HepG2 (cell line): ENCODE measurements around the gene TBX3. TPM values are rescaled to one million over a fixed set of nuclear protein-coding genes. Genes with fewer than 3 reads are reported as not detected.

ENCODE experiments used
- AGO1 ChIP-seq: fragments of 200-400 bp; formaldehyde crosslinking; IDR thresholded peaks from 2 replicates; pipeline ENCODE4 v1.6.1; 2017; ENCODE audit warnings: mild to moderate bottlenecking, low read depth, low read length, moderate library complexity; ENCODE audit not compliant: poor library complexity, severe bottlenecking
- EP300 ChIP-seq, 3 experiments: sonication (generic) in 1 of 3; formaldehyde crosslinking in 1 of 3; IDR thresholded peaks; 2 replicates each; pipeline versions ENCODE4 v1.5.1 to v1.6.1; 2011 to 2020; ENCODE audit warnings: low read depth in 2 of 3, low read length in 2 of 3, borderline replicate concordance in 1 of 3, improper control_type of control experiment in 1 of 3, mild to moderate bottlenecking in 1 of 3, missing genetic modification reagents in 1 of 3, moderate library complexity in 1 of 3
- FOSL1 ChIP-seq: sonication (generic); formaldehyde crosslinking; IDR thresholded peaks from 2 replicates; pipeline ENCODE4 v1.9.0; 2021; ENCODE audit warnings: missing genetic modification reagents, borderline replicate concordance
- HNRNPLL ChIP-seq: fragments of 200-400 bp; formaldehyde crosslinking; IDR thresholded peaks from 2 replicates; pipeline ENCODE4 v1.6.1; 2017; ENCODE audit warnings: mild to moderate bottlenecking, low read depth, low read length; ENCODE audit not compliant: poor library complexity, severe bottlenecking
- HOXA7 ChIP-seq: sonication (generic); formaldehyde crosslinking; IDR thresholded peaks from 2 replicates; pipeline ENCODE4 v1.8.1; 2022; ENCODE audit warnings: mild to moderate bottlenecking, missing genetic modification reagents, moderate library complexity
- KMT2A ChIP-seq: sonication (generic); formaldehyde crosslinking; IDR thresholded peaks from 2 replicates; pipeline ENCODE4 v1.4.0; 2020; ENCODE audit warnings: missing genetic modification reagents
- MAZ ChIP-seq, 2 experiments: sonication (generic) in 1 of 2; formaldehyde crosslinking in 1 of 2; IDR thresholded peaks; 2 replicates each; pipeline versions ENCODE4 v1.5.0 to v1.6.1; 2012 to 2020; ENCODE audit warnings: low read depth in 2 of 2, mild to moderate bottlenecking in 2 of 2, borderline replicate concordance in 1 of 2, improper control_type of control experiment in 1 of 2, low read length in 1 of 2, missing genetic modification reagents in 1 of 2, moderate library complexity in 1 of 2
- MEIS2 ChIP-seq: sonication (generic); formaldehyde crosslinking; IDR thresholded peaks from 2 replicates; pipeline ENCODE4 v1.9.0; 2021; ENCODE audit warnings: mild to moderate bottlenecking, missing genetic modification reagents
- MZF1 ChIP-seq: sonication (generic); formaldehyde crosslinking; IDR thresholded peaks from 2 replicates; pipeline ENCODE4 v1.8.1; 2023; ENCODE audit warnings: mild to moderate bottlenecking, missing genetic modification reagents, borderline replicate concordance
- PHF5A ChIP-seq: IDR thresholded peaks from one replicate; pipeline ENCODE4 v1.6.1; 2018; ENCODE audit warnings: low read depth, missing genetic modification reagents; ENCODE audit not compliant: unreplicated experiment
- RBFOX2 ChIP-seq: fragments of 200-400 bp; formaldehyde crosslinking; IDR thresholded peaks from 2 replicates; pipeline ENCODE4 v1.6.1; 2017; ENCODE audit warnings: low read depth, mild to moderate bottlenecking, low read length
- SALL1 ChIP-seq: sonication (generic); formaldehyde crosslinking; IDR thresholded peaks from 2 replicates; pipeline ENCODE4 v1.8.0; 2022; ENCODE audit warnings: mild to moderate bottlenecking, missing genetic modification reagents
- SP4 ChIP-seq: sonication (generic); formaldehyde crosslinking; IDR thresholded peaks from 2 replicates; pipeline ENCODE4 v1.8.1; 2023; ENCODE audit warnings: mild to moderate bottlenecking, missing genetic modification reagents
- U2AF2 ChIP-seq: fragments of 200-400 bp; formaldehyde crosslinking; IDR thresholded peaks from 2 replicates; pipeline ENCODE4 v1.6.1; 2017; ENCODE audit warnings: low read depth, mild to moderate bottlenecking, low read length
- ZNF207 ChIP-seq: fragments of 450-650 bp; IDR thresholded peaks from 2 replicates; pipeline ENCODE4 v1.6.1; 2016; ENCODE audit warnings: antibody characterized with exemption, borderline replicate concordance
- ZNF354B ChIP-seq: sonication (generic); formaldehyde crosslinking; IDR thresholded peaks from 2 replicates; pipeline ENCODE4 v1.8.0; 2022; ENCODE audit warnings: mild to moderate bottlenecking, missing genetic modification reagents
- ZSCAN31 ChIP-seq: sonication (generic); formaldehyde crosslinking; IDR thresholded peaks from 2 replicates; pipeline ENCODE4 v1.5.0; 2020; ENCODE audit warnings: low read depth, mild to moderate bottlenecking, missing genetic modification reagents
- ZZZ3 ChIP-seq: sonication (generic); formaldehyde crosslinking; IDR thresholded peaks from 2 replicates; pipeline ENCODE4 v1.4.0; 2020; ENCODE audit warnings: missing genetic modification reagents, mild to moderate bottlenecking, borderline replicate concordance
- polyA plus RNA-seq, 8 experiments: library from polyadenylated mRNA; depleted of rRNA in 3 of 8; stranded (reverse) in 7 of 8; unstranded in 1 of 8; fragments of >200 nt; fragmentation: Illumina TruSeq in 4 of 8; extraction: Trizol in 4 of 8; gene quantifications; 2 replicates each; pipeline versions ENCODE4 v1.2.1 to v1.2.3, GENCODE V29; 2011 to 2016; ENCODE audit warnings: low read depth in 4 of 8, missing spikeins in 1 of 8, mixed read lengths in 1 of 8; ENCODE audit not compliant: insufficient read depth in 1 of 8
- total RNA-seq, 5 experiments: library from RNA; depleted of rRNA; stranded (reverse); fragments of >200 nt; fragmentation: Illumina TruSeq; extraction: Trizol; gene quantifications; 2 replicates each; pipeline ENCODE4 v1.2.3, GENCODE V29; 2016; ENCODE audit warnings: low read depth in 1 of 5
- TF ChIP-seq, protein P1 (sequence below): IDR thresholded peaks from 2 replicates; pipeline ENCODE4 v1.6.1; 2012; ENCODE audit warnings: low read depth, low read length, improper control_type of control experiment
- TF ChIP-seq, protein P2 (sequence below): sonication (generic); formaldehyde crosslinking; IDR thresholded peaks from 2 replicates; pipeline ENCODE4 v1.9.0; 2021; ENCODE audit warnings: missing genetic modification reagents, mild to moderate bottlenecking, borderline replicate concordance
- TF ChIP-seq, protein P3 (sequence below): sonication (generic); formaldehyde crosslinking; IDR thresholded peaks from 2 replicates; pipeline ENCODE4 v1.5.0; 2020; ENCODE audit warnings: mild to moderate bottlenecking, low read depth, missing genetic modification reagents, borderline replicate concordance
- TF ChIP-seq, protein P4 (sequence below): IDR thresholded peaks from 2 replicates; pipeline ENCODE4 v1.6.1; 2016; ENCODE audit warnings: missing compliant biosample characterization, missing genetic modification reagents, borderline replicate concordance

TBX3 gene
- total and polyA plus RNA-seq, 2 of the 13 experiments (the other 11 are each of a cell fraction or from before 2014, with no cell fraction given): 27.1 to 42.4 TPM

DNA sequence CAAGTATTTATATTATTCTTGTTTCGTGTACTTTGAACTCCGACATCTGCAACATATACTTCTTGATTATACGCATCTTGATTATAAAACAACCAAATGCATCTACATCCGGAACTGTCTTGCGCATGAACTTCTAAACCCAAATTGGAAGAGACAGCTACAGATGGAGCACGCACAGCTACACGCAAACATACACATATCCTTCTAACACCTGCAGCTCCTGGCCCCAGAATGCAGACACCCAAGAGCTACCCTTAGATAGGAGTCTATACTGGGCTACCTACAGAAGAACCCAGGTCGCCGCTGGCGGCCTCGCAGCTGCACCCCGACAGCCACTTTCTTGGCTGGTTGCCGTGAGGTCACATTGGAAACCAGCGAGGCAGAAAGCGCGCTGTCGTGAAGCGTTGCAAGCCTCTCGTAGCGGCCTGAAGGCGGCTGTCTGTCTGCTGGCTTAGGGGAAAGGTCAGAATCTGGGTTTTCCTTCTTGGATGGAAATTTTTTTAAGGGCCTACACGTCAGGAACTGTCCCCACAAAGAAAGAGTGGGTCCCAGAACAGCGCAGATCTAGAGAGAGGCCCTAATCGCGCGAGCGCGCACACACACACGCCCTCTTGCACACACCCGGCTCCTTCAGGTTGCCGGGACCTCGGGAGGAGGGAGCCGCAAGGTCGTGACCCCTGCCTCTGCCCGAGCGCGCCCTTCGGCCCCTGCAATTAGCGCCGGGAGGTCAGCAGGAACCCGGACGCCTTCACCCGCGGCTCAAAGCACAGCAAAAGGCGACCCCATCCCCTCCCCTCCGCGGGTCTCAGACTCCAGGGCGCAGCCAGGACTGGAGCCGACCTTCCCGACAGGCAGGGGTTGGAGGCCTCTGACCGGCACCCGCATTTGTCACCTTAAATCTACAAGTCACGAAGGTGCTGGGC, 17.0 kb downstream of the TBX3 start (continued):
- TF ChIP-seq, protein P1, sequence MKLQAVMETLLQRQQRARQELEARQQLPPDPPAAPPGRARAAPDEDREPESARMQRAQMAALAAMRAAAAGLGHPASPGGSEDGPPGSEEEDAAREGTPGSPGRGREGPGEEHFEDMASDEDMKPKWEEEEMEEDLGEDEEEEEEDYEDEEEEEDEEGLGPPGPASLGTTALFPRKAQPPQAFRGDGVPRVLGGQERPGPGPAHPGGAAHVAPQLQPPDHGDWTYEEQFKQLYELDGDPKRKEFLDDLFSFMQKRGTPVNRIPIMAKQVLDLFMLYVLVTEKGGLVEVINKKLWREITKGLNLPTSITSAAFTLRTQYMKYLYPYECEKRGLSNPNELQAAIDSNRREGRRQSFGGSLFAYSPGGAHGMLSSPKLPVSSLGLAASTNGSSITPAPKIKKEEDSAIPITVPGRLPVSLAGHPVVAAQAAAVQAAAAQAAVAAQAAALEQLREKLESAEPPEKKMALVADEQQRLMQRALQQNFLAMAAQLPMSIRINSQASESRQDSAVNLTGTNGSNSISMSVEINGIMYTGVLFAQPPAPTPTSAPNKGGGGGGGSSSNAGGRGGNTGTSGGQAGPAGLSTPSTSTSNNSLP: no peak
- TF ChIP-seq HOXA7 (CRISPR knock-in tag) (no peak), SALL1 (CRISPR knock-in tag) (peak; percentile 40; the same call in 1 of the 2 replicates), ZSCAN31 (no peak), MZF1 (CRISPR knock-in tag) (no peak), KMT2A (peak; percentile 27; the same call in 1 of the 2 replicates), RBFOX2 (peak; percentile 88), PHF5A (CRISPR knock-in tag) (no peak), ZZZ3 (CRISPR knock-in tag) (no peak), MAZ (IDR thresholded peaks at IDR 0.05; ENCODE audit: borderline replicate concordance, low read depth, low read length) (no peak), MAZ (CRISPR knock-in tag; IDR thresholded peaks at IDR 0.05; ENCODE audit: low read depth) (0 out of 2 replicates have a peak, but pooled peaks have one; percentile 67), MEIS2 (CRISPR knock-in tag) (0 out of 2 replicates have a peak, but pooled peaks have one; percentile 26), EP300 (IDR thresholded peaks at IDR 0.05; ENCODE audit: low read depth in 2 of 2, low read length in 2 of 2) (0 out of 4 replicates have a peak, but pooled peaks of 1 of the 2 experiments have one; percentile 6), EP300 (CRISPR knock-in tag; IDR thresholded peaks at IDR 0.05; ENCODE audit: borderline replicate concordance) (no peak), AGO1 (no peak), FOSL1 (CRISPR knock-in tag) (no peak), U2AF2 (no peak), ZNF207 (no peak), ZNF354B (no peak), HNRNPLL (peak; percentile 59), SP4 (CRISPR knock-in tag) (0 out of 2 replicates have a peak, but pooled peaks have one; percentile 30)
- TF ChIP-seq, protein P2, sequence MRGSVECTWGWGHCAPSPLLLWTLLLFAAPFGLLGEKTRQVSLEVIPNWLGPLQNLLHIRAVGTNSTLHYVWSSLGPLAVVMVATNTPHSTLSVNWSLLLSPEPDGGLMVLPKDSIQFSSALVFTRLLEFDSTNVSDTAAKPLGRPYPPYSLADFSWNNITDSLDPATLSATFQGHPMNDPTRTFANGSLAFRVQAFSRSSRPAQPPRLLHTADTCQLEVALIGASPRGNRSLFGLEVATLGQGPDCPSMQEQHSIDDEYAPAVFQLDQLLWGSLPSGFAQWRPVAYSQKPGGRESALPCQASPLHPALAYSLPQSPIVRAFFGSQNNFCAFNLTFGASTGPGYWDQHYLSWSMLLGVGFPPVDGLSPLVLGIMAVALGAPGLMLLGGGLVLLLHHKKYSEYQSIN (CRISPR knock-in tag): no peak
- TF ChIP-seq, protein P3, sequence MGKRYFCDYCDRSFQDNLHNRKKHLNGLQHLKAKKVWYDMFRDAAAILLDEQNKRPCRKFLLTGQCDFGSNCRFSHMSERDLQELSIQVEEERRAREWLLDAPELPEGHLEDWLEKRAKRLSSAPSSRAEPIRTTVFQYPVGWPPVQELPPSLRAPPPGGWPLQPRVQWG (CRISPR knock-in tag): no peak
- TF ChIP-seq, protein P4, sequence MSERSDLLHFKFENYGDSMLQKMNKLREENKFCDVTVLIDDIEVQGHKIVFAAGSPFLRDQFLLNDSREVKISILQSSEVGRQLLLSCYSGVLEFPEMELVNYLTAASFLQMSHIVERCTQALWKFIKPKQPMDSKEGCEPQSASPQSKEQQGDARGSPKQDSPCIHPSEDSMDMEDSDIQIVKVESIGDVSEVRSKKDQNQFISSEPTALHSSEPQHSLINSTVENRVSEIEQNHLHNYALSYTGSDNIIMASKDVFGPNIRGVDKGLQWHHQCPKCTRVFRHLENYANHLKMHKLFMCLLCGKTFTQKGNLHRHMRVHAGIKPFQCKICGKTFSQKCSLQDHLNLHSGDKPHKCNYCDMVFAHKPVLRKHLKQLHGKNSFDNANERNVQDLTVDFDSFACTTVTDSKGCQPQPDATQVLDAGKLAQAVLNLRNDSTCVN: no peak
